IMR-90 (cell line): ENCODE measurements around the gene TRAF3IP1.

Experiments
- POLR2A ChIP-seq: IDR thresholded peaks from 2 replicates; pipeline ENCODE4 v1.6.1; 2012; ENCODE audit warnings: mild to moderate bottlenecking, low read depth, low read length
- RFX5 ChIP-seq: IDR thresholded peaks from 2 replicates; pipeline ENCODE4 v1.8.0; 2012; ENCODE audit warnings: low read depth, mild to moderate bottlenecking, low read length, moderate library complexity
- TF ChIP-seq, protein P1 (sequence below): conservative IDR thresholded peaks from 2 replicates; pipeline ENCODE4 v1.5.1; 2012; ENCODE audit warnings: mild to moderate bottlenecking, low read depth, low read length, improper control_type of control experiment

DNA sequence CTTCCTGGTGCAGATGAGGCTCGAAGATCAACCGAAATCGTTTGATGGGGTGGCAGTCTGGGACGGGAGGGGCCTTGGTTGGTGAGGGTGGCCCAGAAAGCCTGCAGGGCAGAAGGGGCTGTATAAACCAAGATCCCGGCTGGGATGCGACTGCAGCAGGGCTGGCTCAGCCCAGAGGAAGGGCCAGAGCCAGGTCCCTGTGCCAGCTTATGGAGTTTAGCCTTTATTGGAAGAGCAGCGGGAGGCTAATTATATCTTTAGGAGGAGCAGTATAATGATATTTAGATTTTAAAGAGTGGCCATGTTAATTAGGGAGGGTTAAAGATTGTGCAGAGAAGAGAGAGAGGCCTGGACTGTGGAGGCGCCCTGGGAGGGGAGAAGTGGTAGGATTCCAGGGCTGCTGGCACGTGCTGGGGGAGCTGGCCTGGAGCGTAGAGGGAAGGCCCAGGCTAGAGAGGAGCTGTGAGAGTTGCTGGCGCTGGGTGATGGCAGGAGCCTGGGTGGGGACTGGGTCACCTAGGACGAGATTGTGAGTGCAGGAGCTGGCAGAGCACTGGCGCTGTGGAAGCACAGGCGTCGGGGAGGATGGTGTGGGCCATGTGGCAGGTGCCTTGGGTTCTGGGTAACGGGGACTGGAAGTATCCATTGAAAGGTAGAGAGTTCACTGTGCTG, 25.1 kb downstream of the TRAF3IP1 start:
- TF ChIP-seq, protein P1, sequence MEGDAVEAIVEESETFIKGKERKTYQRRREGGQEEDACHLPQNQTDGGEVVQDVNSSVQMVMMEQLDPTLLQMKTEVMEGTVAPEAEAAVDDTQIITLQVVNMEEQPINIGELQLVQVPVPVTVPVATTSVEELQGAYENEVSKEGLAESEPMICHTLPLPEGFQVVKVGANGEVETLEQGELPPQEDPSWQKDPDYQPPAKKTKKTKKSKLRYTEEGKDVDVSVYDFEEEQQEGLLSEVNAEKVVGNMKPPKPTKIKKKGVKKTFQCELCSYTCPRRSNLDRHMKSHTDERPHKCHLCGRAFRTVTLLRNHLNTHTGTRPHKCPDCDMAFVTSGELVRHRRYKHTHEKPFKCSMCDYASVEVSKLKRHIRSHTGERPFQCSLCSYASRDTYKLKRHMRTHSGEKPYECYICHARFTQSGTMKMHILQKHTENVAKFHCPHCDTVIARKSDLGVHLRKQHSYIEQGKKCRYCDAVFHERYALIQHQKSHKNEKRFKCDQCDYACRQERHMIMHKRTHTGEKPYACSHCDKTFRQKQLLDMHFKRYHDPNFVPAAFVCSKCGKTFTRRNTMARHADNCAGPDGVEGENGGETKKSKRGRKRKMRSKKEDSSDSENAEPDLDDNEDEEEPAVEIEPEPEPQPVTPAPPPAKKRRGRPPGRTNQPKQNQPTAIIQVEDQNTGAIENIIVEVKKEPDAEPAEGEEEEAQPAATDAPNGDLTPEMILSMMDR: no peak
- TF ChIP-seq POLR2A (no peak), RFX5 (no peak)
